Suppressor macrophage treated with lipopolysaccharide for 4 hours (primary cell): ENCODE results near the gene KLHDC10.
"Not testable (repeated sequence)": the region's sequence is repeated elsewhere in the genome, so short reads cannot be mapped to it uniquely, and the experiment has no call there.

Experiments used
- DNase-seq: peaks from one replicate; pipeline ENCODE4 v3.0.0-alpha.2; 2020

The KLHDC10 gene

DNA sequence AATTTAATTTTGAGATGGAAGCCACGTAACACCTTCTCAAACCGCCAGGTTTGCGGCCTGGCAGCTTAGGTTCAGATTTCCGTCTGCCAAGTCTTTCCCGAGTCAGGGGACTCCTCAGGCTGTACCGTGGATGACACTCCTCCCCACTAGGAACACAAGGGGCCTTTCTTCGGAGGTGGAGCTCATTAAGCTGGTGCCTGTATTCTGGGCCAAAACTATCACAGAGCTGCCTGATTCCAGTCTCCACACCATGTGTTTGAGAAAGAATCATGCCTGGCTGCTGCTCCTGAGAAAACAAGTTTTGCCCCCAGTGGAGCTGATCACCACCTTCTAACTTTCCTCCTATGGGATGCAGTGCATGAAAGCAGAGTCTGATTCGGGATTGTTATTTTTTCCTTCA, 90.1 kb downstream of the KLHDC10 start:
- DNase-seq = no peak

DNA sequence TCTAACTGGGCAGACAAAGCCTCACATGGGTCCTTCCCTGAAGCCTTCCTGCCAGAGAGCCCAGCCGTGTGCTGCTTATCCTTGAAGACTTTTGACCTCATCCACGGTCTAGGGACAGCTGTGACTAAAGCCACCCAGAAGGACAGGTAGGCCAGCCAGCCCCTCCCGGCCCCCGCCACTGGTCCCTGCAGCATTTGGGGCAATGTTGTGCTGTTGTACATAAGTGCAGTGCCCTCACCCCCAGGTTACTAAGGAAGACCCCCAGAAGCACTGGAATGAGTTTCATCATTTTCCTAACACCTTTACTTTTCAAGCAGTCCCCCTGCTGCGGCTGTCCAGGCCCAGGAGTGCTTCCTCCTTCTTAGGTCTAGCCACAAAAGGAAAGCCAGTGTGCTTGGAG, 91.9 kb downstream of the KLHDC10 start:
- DNase-seq = no peak

DNA sequence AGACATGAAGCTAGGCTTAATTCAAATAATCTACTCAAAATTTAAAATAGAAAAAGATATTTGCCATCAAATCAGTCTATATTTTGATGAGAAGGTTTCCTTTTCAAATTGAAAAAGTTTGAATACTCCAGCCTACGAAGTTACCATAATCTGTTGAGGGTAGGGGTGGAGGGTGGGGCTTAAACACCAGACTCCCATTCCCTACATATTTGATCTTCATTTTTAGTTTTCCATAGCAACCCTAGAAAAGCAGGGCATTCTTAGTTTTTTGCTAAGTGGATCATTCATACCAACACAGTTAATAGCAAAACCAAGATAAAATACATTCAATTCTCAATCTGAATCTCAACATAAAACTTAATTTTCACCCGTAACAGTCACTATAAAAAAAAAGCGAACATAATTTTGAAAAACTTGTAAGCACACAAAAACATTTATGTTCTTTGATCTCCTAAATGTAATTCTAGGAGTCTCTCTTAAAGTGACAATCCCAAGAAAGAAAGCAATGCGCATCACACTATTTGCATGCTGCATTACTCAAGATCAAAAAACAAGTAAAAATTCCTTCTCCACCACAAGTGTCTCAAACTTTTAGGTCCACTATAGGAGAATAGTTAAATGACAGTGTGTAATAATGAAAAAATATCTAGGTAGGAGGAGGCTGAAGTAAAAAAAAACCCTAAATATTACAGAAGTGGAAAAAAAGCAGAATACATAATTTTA, 104.1 kb downstream of the KLHDC10 start:
- DNase-seq = no peak

DNA sequence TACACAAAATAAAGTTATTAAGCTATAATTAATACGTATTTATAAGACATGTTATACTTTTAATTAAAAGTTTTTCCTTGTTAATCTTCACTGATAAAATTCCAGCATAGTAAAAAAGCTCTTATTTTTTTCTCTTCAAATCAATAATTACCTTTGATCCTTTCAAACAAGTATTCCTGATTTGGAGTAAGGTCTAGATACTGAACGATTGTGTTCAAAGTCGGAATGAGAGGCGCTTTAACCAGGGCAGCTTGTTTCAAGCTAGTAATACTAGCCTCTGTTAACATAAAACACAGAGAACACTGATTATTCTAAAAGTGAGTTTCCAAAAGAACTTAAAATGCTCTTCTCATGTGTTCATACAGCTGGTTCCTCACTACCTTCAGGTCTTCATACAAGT, 107.9 kb downstream of the KLHDC10 start:
- no peak for DNase-seq

DNA sequence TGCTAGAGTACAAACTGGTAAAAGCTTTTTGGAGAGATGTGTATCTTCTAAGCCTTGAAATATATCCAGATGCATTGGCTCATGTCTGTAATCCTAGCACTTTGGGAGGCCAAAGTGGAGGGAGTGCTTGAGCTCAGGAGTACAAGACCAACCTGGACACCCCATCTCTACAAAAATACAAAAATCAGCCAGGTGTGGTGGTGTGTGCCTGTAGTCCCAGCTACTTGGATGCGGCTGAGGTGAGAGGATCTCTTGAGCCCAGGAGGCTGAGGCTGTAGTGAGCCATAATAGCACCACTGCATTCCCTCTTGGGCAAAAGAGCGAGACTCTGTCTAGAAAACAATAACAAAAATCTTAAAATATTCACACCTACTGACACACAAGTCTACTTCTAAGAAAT, 109.3 kb downstream of the KLHDC10 start:
- DNase-seq = no peak

DNA sequence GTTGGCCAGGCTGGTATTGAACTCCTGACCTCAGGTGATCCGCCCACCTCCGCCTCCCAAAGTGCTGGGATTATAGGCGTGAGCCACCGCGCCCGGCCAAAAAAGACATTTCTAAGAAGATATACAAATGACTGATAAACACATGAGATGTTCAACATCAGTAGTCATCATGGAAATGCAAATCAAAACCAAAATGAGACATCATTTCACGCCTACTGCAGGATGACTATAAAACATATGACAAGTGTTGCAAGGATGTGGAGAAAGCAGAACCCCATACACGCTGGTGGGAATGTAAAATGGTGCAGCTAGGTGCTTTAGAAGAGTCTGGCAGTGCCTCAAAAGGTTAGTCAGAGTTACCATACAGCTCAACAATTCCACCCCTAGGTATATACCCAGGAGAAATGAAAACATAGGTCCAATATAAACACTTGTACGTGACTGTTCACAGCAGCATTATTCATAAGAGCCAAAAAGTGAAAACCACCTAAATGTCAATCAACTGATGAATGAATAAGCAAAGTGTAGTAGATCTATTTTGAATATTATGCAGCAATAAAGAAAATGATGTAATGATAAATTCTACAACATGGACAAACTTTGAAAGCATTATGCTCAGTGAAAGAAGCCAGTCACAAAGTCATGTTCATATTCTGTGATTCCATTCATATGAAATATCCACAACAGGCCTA, 110.4 kb downstream of the KLHDC10 start:
- DNase-seq = peak; percentile 57

DNA sequence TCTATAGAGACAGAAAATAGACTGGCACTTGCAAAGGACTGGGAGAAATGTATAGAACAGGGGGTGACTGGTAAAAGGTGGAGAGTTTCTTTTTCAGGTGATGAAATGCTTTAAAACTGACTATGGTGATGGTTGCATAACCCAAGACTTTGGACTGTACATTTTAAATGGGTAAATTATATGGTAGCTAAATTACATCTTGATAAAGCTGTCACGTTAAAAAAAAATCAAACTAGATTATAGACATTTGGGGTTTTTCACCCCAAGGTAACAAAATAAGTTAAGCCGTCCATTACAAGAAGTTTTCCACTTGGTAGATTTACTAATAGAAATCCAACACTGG, 110.9 kb downstream of the KLHDC10 start:
- no peak for DNase-seq

DNA sequence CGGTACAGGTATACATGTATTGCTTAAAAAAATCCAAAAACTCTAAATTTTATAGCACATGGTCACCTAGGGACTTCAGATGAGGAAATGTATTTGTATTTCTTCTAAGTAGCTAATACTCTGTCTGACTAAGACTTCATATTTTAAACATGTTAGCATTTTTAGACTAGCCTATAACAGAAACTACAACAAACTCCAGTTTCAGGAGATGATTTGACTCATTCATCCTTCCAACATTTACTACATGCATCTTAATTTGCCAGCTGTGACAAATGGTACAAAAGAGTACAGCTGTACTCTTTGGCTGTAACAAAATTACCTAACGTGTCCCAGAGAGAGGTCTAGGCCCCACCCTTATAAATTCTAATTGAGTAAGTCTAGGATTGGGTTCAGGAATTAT, 112.7 kb downstream of the KLHDC10 start:
- DNase-seq = no peak

DNA sequence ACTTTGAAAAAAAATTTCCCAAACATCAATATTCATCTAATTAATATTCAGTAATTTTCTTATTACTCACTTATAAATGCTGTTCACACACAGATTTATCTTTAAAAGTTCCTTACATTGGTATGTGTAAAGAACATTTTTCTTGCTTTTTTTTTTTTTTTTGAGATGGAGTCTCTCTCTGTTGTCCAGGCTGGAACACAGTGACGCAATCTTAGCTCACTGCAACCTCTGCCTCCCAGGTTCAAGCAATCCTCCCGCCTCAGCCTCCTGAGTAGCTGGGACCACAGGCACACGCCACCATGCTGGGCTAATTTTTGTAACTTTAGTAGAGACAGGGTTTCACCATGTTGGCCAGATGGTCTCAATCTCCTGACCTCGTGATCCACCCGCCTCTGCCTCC, 114.0 kb downstream of the KLHDC10 start:
- DNase-seq = not testable (repeated sequence)
